AG04450 (cell line): Measurements from ENCODE around the gene IRAK1BP1. TPM values are rescaled to one million over a fixed set of nuclear protein-coding genes. Genes with fewer than 3 reads are reported as not detected.
"Not testable (repeated sequence)": the region's sequence is repeated elsewhere in the genome, so short reads cannot be mapped to it uniquely, and the experiment has no call there.

ENCODE experiments used
- CTCF ChIA-PET: fragments of 300-600, 350-600 bp; formaldehyde crosslinking; extraction: SDS; loops from one replicate; lab custom pipeline; 2022; ENCODE audit warnings: antibody characterized with exemption, inconsistent platforms; lab: Charles Lee
- POLR2A ChIA-PET: fragments of 350-600 bp; formaldehyde crosslinking; extraction: SDS; loops from one replicate; lab custom pipeline; 2021; ENCODE audit warnings: antibody characterized with exemption, inconsistent platforms; lab: Yijun Ruan, JAX
- DNase-seq: peaks from one replicate; pipeline ENCODE4 v3.0.0-alpha.2; 2011; ENCODE audit warnings: low read depth, low spot score
- H3K27ac ChIP-seq: one replicate; pipeline ENCODE4 v1.5.1; 2012; ENCODE audit warnings: low read depth, low read length, control low read depth
- H3K27me3 ChIP-seq: one replicate; pipeline ENCODE4 v1.6.0; 2012; ENCODE audit warnings: low read length; ENCODE audit not compliant: control insufficient read depth, insufficient read depth
- H3K4me3 ChIP-seq: 2 replicates; pipeline ENCODE4 v1.5.1; 2011; ENCODE audit warnings: mild to moderate bottlenecking, low read depth, low read length, control low read depth
- H3K9me3 ChIP-seq: 2 replicates; pipeline ENCODE4 v1.5.1; 2012; ENCODE audit warnings: low read length; ENCODE audit not compliant: control insufficient read depth, insufficient read depth
- CTCF ChIP-seq: IDR thresholded peaks from 2 replicates; pipeline ENCODE4 v1.5.1; 2011; ENCODE audit warnings: low read depth, low read length, control low read depth, inconsistent platforms
- polyA plus RNA-seq: library from polyadenylated mRNA; depleted of rRNA; stranded (reverse); fragments of >200 nt; gene quantifications from 2 replicates; pipeline ENCODE4 v1.2.3, GENCODE V29; 2011

Gene IRAK1BP1
- polyA plus RNA-seq, 1 experiment = 3.9 TPM

GRCh38 chr6:78854546-78854945 lies 12.8 kb upstream of the IRAK1BP1 start:
- no peak for DNase-seq
- no peaks in the 10 kb centered on the region for H3K27me3 ChIP-seq
- POLR2A ChIA-PET = no interaction called here
- H3K27ac ChIP-seq = no peak overlapping the region
- no peak for TF ChIP-seq CTCF
- CTCF ChIA-PET = no interaction called here
- no peaks in the 10 kb centered on the region for H3K9me3 ChIP-seq
- H3K4me3 ChIP-seq = no peak overlapping the region

GRCh38 chr6:78858339-78858938 lies 8.9 kb upstream of the IRAK1BP1 start:
- H3K4me3 ChIP-seq, H3K27me3 ChIP-seq, H3K9me3 ChIP-seq, DNase-seq, POLR2A ChIA-PET, H3K27ac ChIP-seq, CTCF ChIA-PET: not testable (repeated sequence)

- Histone ChIP-seq H3K4me3 (no peak overlapping the region), H3K27me3 (no peaks in the 10 kb centered on the region), H3K27ac (no peak overlapping the region), H3K9me3 (no peaks in the 10 kb centered on the region)
- POLR2A ChIA-PET = no interaction called here
- no peak for DNase-seq
- no peak for TF ChIP-seq CTCF
- CTCF ChIA-PET = no interaction called here
Observed at GRCh38 chr6:78861509-78861908, 5.8 kb upstream of the IRAK1BP1 start.

GRCh38 chr6:78863576-78863975 lies 3.8 kb upstream of the IRAK1BP1 start:
- H3K4me3 ChIP-seq = no peak overlapping the region
- H3K27ac ChIP-seq = no peak overlapping the region
- no peaks in the 10 kb centered on the region; the same call in 1 of the 2 replicates for H3K9me3 ChIP-seq
- no peaks in the 10 kb centered on the region for H3K27me3 ChIP-seq
- CTCF ChIA-PET = no interaction called here
- POLR2A ChIA-PET = no interaction called here
- no peak for TF ChIP-seq CTCF
- DNase-seq = no peak

- POLR2A ChIA-PET = no interaction called here
- no peaks in the 10 kb centered on the region; the same call in 1 of the 2 replicates for H3K9me3 ChIP-seq
- no peak for TF ChIP-seq CTCF
- DNase-seq = no peak
- H3K4me3 ChIP-seq = no peak overlapping the region
- H3K27ac ChIP-seq = no peak overlapping the region
- no peaks in the 10 kb centered on the region for H3K27me3 ChIP-seq
- CTCF ChIA-PET = no interaction called here
Observed at GRCh38 chr6:78864957-78865356, 2.4 kb upstream of the IRAK1BP1 start.
